Retinal pigment epithelial cell (primary cell): Measurements from ENCODE around the gene TMEM61.

Source experiments
- DNase-seq: peaks from one replicate; pipeline ENCODE4 v3.0.0-alpha.2; 2010; ENCODE audit warnings: low read depth
- H3K4me3 ChIP-seq: 2 replicates; pipeline ENCODE4 v1.5.1; 2011; ENCODE audit warnings: mild to moderate bottlenecking, low read length, control low read depth, moderate library complexity
- TF ChIP-seq, protein P1 (sequence below): conservative IDR thresholded peaks from 2 replicates; pipeline ENCODE4 v1.5.1; 2011; ENCODE audit warnings: low read depth, low read length, control low read depth, inconsistent platforms

TMEM61 gene

DNA sequence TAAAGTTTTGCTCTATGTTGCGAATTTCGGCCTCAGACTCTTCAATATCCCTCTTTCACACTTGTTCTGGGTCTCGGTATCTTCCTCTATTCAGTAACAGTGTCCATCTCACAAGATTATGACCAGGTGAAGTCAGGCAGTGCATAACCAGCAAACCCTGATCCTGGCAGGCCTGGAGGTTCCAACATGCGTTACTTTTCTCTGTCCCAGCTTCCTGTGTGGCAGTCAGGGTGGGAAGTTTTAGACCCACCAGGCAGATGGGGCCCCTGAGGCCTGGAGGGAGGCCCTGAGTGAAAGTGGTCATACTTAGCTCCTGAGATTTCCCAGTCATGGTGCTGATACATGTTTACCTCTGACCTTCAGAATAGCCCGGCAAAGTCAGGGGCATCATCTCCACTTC is 5.1 kb downstream of the TMEM61 start:
- DNase-seq: no peak
- H3K4me3 ChIP-seq: no peak overlapping the region
- TF ChIP-seq, protein P1, sequence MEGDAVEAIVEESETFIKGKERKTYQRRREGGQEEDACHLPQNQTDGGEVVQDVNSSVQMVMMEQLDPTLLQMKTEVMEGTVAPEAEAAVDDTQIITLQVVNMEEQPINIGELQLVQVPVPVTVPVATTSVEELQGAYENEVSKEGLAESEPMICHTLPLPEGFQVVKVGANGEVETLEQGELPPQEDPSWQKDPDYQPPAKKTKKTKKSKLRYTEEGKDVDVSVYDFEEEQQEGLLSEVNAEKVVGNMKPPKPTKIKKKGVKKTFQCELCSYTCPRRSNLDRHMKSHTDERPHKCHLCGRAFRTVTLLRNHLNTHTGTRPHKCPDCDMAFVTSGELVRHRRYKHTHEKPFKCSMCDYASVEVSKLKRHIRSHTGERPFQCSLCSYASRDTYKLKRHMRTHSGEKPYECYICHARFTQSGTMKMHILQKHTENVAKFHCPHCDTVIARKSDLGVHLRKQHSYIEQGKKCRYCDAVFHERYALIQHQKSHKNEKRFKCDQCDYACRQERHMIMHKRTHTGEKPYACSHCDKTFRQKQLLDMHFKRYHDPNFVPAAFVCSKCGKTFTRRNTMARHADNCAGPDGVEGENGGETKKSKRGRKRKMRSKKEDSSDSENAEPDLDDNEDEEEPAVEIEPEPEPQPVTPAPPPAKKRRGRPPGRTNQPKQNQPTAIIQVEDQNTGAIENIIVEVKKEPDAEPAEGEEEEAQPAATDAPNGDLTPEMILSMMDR: no peak

DNA sequence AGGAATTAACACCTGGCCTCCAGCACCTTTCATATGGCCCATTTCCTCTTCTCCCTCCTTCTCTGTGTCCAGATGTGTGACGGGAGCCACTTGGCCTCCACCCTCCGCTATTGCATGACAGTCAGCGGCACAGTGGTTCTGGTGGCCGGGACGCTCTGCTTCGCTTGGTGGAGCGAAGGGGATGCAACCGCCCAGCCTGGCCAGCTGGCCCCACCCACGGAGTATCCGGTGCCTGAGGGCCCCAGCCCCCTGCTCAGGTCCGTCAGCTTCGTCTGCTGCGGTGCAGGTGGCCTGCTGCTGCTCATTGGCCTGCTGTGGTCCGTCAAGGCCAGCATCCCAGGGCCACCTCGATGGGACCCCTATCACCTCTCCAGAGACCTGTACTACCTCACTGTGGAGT is 5.6 kb downstream of the TMEM61 start:
- TF ChIP-seq, protein P1: no peak
- DNase-seq: no peak
- H3K4me3 ChIP-seq: no peak overlapping the region

DNA sequence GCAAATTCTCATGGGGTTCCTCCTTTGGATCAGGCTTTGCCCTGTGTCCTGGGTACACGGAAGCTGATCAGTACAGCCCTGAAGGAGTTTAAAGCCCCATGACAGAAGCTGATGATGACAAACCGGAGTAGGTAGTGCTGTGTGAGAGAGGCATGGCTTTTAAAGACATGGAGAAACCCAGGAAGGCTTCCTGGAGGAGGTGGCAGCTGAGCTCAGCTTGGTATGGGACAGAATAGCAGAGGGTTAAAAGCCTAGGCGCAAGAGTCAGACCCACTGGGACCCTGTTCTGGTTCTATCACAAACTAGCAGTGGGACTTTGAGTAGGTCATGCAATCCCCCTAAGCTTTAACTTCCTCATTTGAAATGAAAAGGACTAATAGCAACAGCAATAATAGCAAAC is 6.1 kb downstream of the TMEM61 start:
- no peak overlapping the region for H3K4me3 ChIP-seq
- TF ChIP-seq, protein P1: no peak
- no peak for DNase-seq

DNA sequence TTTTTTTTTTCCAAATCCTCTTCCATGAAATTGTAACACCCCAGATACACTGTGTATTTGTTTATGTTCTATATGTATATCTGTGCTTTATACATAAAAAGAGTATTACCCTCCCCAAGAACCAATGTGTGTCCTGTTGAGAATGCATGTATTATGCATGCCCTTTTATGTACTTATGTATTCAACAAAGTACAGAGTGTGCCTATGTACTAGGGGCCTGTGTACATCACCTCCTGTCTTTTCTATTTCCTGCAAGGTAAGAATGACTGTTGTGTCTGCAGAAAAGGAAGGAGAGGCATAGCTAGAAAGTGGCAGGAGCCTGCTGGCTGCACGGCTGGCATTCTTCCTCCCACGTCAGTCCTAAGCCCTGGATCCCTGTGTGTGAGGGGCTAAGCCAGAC is 7.0 kb downstream of the TMEM61 start:
- TF ChIP-seq, protein P1: no peak

DNA sequence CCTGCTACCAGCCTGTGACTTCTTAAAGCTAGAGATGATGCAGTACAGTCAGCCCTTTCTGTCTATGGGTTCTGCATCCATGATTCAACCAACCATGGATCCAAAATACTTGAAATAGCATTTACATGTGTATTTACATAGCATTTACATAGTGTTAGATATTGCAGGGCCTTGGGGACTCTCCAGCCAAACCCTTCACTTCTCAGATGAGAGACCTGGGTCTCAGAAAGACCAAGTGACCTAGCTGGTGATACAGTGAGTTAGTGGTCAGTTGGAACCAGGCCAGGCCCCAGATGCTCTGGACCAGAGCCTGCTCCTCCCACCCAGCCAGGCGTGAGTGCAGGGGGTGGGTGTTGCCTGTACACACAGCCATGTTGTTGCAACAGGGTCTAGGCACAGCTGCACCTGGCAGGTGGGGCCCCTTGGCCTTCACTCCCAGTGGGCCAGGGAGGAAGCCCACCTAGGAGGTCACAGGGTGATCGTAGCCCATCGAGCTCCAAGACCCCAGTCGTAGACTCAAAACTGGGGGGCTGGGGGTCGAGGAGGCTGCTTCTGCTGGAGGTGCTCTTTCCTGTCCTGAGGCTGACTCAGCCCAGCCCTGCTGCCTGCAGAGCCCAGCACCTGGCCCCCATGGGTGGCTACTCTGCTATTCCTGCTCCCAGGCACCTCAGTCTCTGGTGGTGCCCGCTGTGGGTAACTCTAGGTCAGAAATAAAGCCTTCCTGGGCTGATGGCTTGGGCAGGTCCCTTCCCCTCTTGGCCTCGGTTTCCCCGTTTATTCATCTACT is 7.7 kb downstream of the TMEM61 start:
- TF ChIP-seq, protein P1: no peak
- no peak for DNase-seq
- no peak overlapping the region for H3K4me3 ChIP-seq

More for the DNA sequence above, 7.0 kb downstream of the TMEM61 start:
- no peak for DNase-seq
- H3K4me3 ChIP-seq: no peak overlapping the region

DNA sequence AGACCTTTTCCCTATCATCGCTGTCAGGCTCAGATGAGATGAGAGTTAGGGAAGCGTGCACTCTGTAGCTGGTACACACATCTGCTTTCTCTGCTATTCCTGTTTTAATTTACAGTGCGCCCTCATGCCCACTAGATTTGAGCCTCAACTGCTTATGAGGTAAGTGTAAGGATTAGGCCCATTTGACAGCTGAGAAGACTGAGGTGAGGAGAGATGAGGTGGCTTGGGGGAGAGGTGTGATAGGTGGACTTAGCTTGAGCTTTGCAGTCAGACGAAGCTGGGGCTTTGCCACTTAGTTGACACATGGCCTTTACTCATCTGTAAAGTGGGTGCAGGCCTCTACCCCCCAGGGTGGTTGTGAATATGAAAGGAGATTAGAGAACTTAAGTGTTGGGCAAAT is 8.5 kb downstream of the TMEM61 start:
- no peak for DNase-seq
- TF ChIP-seq, protein P1: no peak
- no peak overlapping the region for H3K4me3 ChIP-seq

DNA sequence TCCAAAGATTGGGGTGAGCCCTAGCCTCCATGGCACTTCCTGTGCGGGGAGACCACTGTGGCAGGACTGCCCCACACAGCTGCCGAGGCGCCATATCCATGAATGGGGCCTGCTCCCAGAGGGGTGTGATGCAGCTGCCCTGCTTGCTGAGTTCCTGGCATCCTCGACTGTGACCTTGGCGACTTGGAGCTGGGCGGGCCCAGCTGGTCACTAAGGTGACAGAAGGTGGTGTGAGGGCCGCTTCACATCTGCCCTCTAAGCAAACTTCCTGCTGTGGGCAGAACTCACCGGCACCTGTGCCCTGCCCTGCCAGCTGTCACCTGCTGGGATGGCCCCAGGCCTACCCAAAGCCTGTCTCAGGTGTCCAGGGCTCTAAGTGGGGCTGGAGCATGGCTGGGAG is 9.0 kb downstream of the TMEM61 start:
- no peak for DNase-seq
- TF ChIP-seq, protein P1: no peak

More for the DNA sequence above, 9.0 kb downstream of the TMEM61 start:
- no peak overlapping the region for H3K4me3 ChIP-seq
